Epithelial cell of proximal tubule (primary cell): Measurements from ENCODE around the gene CACUL1. TPM values are rescaled to one million over a fixed set of nuclear protein-coding genes. Genes with fewer than 3 reads are reported as not detected.

ENCODE experiments used
- DNase-seq: peaks from one replicate; pipeline ENCODE4 v3.0.0-alpha.2; 2011; ENCODE audit warnings: low read depth
- H3K4me3 ChIP-seq: 2 replicates; pipeline ENCODE4 v1.5.1; 2011; ENCODE audit warnings: low read depth, mild to moderate bottlenecking, low read length
- CTCF ChIP-seq: conservative IDR thresholded peaks from 2 replicates; pipeline ENCODE4 v1.5.1; 2012; ENCODE audit warnings: low read depth, mild to moderate bottlenecking, low read length
- total RNA-seq: library from RNA; depleted of rRNA; stranded (reverse); fragments of >200 nt; gene quantifications from 2 replicates; pipeline ENCODE4 v1.2.3, GENCODE V29; 2015

Gene CACUL1
- total RNA-seq, 1 donor from 2014 or later, result 23.2 TPM

GRCh38 chr10:118721539-118721876, 33.3 kb downstream of the CACUL1 start:
- no peak overlapping the region for H3K4me3 ChIP-seq
- no peak for TF ChIP-seq CTCF
- no peak for DNase-seq

- H3K4me3 ChIP-seq, result no peak overlapping the region
- peak; percentile 79 for TF ChIP-seq CTCF
- DNase-seq, result no peak
These were observed 33.9 kb downstream of the CACUL1 start for GRCh38 chr10:118720685-118721538.

GRCh38 chr10:118714366-118714765, 40.4 kb downstream of the CACUL1 start:
- no peak for TF ChIP-seq CTCF
- H3K4me3 ChIP-seq, result no peak overlapping the region

GRCh38 chr10:118712930-118713634, 41.7 kb downstream of the CACUL1 start:
- peak; percentile 22 for TF ChIP-seq CTCF
- DNase-seq, result no peak
- no peak overlapping the region for H3K4me3 ChIP-seq

More at GRCh38 chr10:118714366-118714765, 40.4 kb downstream of the CACUL1 start:
- no peak for DNase-seq

GRCh38 chr10:118712080-118712479, 42.7 kb downstream of the CACUL1 start:
- no peak for DNase-seq
- no peak overlapping the region for H3K4me3 ChIP-seq
- no peak for TF ChIP-seq CTCF

- no peak overlapping the region for H3K4me3 ChIP-seq
- TF ChIP-seq CTCF, result no peak
- DNase-seq, result no peak
These were observed 44.3 kb downstream of the CACUL1 start for GRCh38 chr10:118710487-118710886.
